Skin of body (tissue), 2 donors: ENCODE results near the gene LMO7. TPM values are rescaled to one million over a fixed set of nuclear protein-coding genes. Genes with fewer than 3 reads are reported as not detected.

Experiments used
- DNase-seq: peaks from one replicate; lab custom pipeline; 2025; lab: John Stamatoyannopoulos, UW
- total RNA-seq: library from RNA; depleted of rRNA; stranded (reverse); fragments of >200 nt; gene quantifications from one replicate; pipeline ENCODE4 v1.2.3, GENCODE V29; 2014

LMO7 gene
- total RNA-seq, 1 donor from 2014 or later: 139 TPM

GRCh38 chr13:75879656-75880055 is 243.5 kb downstream of the LMO7 start:
- no peak for DNase-seq

- no peak for DNase-seq
These were observed 245.1 kb downstream of the LMO7 start for GRCh38 chr13:75881109-75881775.

- DNase-seq: no peak
These were observed 246.1 kb downstream of the LMO7 start for GRCh38 chr13:75882261-75882660.

DNA sequence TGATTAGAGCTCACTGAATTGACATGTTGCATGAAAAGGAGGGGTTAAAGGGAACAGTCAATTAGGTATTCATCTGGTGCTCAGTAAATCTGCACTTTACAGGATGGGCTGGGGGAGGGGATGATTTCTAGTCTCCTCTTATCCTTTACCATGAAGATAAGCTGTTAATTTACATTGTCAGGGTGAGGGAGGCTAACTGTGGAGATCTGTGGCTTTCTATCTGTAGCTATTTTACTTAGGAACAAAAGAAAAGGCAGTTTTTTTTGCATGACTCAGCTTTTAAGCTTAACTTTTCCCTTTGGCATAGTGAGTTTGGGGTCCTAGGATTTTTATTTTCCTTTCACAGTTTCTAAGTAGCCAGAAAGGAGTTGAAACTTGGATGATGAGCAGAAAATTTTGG is 253.3 kb downstream of the LMO7 start:
- no peak for DNase-seq

- DNase-seq: no peak
These were observed 259.0 kb downstream of the LMO7 start for GRCh38 chr13:75895168-75895567.

- DNase-seq: no peak
These were observed 260.1 kb downstream of the LMO7 start for GRCh38 chr13:75896271-75896670.

GRCh38 chr13:75897386-75897785 is 261.3 kb downstream of the LMO7 start:
- DNase-seq: peak; percentile 5

- no peak for DNase-seq
These were observed 265.4 kb downstream of the LMO7 start for GRCh38 chr13:75901501-75901900.

DNA sequence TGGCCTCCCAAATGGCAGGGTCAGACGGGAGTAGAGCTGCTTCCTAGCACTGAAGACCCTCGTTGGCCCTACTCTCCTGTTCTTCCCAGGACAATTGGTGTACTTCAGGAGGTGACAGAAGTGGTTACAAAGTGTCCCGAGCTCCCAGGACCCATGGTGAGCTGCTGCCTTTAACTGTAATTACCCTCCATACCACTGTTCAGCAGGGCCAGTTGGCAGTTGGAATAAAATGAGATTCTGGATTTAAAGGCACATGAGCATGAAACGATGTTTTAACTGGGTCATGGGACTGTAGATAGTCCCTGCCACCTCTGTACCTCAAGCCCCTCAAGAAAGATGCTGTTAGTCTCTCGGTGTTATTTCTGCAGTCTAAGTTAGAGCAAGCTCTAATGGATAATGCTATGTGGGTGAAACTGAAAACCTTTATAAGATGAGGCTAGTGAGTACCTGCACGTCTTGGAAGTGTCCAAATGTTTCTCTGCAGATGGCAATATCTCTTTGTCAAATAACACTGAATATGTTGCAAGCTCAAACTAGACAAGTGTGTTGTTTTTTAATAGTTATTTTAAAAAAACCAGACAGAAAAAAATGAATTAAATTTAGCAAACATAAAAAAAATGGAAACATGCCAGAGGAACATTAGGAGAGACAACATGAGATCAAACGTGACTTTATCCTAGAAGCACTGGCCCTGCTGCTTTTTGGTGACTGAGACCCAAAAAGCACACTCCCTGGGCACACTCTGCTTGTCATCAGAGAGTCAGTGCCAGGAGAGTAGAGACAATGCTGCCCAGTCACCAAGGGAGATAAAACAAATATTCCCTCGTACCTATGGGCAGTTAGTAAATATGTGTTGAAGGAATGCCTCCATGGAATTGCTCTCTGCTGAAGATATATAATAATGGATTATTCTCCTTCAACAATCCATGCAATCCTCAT is 266.3 kb downstream of the LMO7 start:
- no peak for DNase-seq

GRCh38 chr13:75904012-75904411 is 267.9 kb downstream of the LMO7 start:
- DNase-seq: no peak

DNA sequence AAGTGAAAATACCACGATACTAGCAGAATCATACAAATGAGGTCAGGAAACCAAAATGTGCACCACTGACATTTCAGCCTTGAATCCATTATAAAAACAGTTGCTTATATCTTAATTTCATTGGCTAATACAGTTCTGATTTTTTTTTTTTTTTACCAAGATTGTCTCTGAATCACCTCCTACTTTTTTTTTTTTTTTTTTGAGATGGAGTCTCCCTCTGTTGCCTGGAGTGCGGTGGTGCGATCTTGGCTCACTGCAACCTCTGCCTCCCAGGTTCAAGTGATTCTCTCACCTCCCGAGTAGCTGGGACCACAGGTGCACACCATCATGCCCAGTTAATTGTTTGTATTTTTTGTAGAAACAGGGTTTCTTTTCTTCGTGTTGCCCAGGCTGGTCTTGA is 270.2 kb downstream of the LMO7 start:
- DNase-seq: no peak

DNA sequence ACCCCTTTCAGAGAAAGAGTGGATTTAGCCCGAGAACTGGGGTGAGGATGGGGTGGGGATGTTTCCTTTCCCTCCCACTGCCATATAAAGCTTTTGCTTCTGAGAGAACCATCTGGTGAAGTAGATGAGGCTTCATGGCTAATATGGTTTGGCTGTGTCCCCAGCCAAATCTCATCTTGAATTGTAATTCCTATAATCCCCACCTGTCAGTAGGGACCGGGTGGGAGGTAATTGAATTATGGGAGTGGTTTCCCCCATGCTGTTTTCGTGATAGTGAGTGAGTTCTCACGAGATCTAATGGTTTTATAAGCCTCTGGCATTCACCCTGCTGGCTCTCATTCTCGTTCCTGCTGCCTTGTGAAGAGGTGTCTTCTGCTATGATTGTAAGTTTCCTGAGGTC is 270.9 kb downstream of the LMO7 start:
- no peak for DNase-seq

DNA sequence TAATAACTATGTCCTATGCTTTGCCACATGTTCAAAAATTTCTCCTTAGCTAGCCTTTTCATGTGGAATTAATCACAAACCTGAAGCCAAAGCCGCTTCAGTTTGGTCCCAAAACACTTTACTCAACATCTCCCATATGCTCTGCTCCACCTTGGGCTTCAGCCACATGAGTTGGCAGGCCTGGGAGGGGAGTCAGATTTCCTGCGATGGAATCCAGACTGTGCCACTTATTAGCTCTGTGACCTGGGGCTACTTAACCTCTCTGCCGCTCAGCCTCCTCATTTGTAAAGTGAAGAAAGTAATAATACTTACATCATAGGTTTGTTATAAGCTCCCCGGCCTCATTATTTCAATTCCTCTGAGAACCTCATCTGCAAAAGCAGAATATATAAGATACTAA is 272.0 kb downstream of the LMO7 start:
- no peak for DNase-seq

Other genes with a start within 250 kb of the LMO7 start
- 30.4 TPM for gene TBC1D4, start 154.2 kb upstream of the LMO7 start, total RNA-seq
- gene COMMD6, start 98.5 kb upstream of the LMO7 start, total RNA-seq: 70.2 TPM
- 23.0 TPM for gene UCHL3, start 86.5 kb upstream of the LMO7 start, total RNA-seq